ENCODE measurements around the gene CD300LF. TPM values are rescaled to one million over a fixed set of nuclear protein-coding genes. Genes with fewer than 3 reads are reported as not detected.
A peak's percentile ranks its signal among the peaks of the same experiment; 100 is the strongest.

The CD300LF gene
- total RNA-seq, 1 donor from 2014 or later = not detected

GRCh38 chr17:74647871-74648672 is 64.7 kb downstream of the CD300LF start:
- Mint-ChIP-seq H3K4me3 (no peak overlapping the region), H3K36me3 (no peaks in the 10 kb centered on the region), H3K4me1 (peaks cover 22% of the 10 kb centered on the region), H3K9me3 (peaks cover 14% of the 10 kb centered on the region), H3K27ac (no peak overlapping the region), H3K27me3 (ENCODE audit: low read depth) (peaks cover 17% of the 10 kb centered on the region)
- no peak for TF ChIP-seq CTCF (IDR thresholded peaks at IDR 0.05; ENCODE audit: unreplicated experiment)
- no peak for DNase-seq (ENCODE audit: low spot score in 2 of 2, unreplicated experiment in 2 of 2)

GRCh38 chr17:74646231-74646630 is 66.5 kb downstream of the CD300LF start:
- no peak for DNase-seq (ENCODE audit: low spot score in 2 of 2, unreplicated experiment in 2 of 2)
- Mint-ChIP-seq H3K4me3 (no peak overlapping the region), H3K9me3 (peaks cover 14% of the 10 kb centered on the region), H3K4me1 (peaks cover 22% of the 10 kb centered on the region), H3K27me3 (ENCODE audit: low read depth) (peaks cover 15% of the 10 kb centered on the region), H3K27ac (no peak overlapping the region), H3K36me3 (no peaks in the 10 kb centered on the region)
- TF ChIP-seq CTCF (IDR thresholded peaks at IDR 0.05; ENCODE audit: unreplicated experiment) = no peak

DNA sequence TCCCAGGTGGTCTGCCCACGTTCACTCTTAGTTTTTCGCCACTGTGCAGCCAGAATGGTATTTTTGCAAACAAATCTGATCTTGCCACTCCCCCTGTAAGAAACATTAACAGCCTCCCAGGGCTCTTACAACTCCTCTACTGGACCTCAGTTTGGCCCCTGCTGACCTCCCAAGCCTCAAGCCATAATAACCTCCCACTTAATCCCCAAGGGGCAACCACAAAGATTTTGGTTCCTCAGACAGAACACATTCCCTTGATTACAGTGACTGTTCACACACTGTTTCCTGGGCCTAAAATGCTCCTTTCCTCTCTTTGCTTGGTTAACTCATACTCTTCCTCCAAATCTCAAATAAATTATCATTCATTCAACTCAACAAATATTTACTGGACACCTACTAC is 67.7 kb downstream of the CD300LF start:
- Mint-ChIP-seq H3K27me3 (ENCODE audit: low read depth) (peaks cover 17% of the 10 kb centered on the region), H3K4me3 (no peak overlapping the region), H3K27ac (no peak overlapping the region), H3K4me1 (peaks cover 16% of the 10 kb centered on the region), H3K9me3 (peaks cover 14% of the 10 kb centered on the region), H3K36me3 (no peaks in the 10 kb centered on the region)
- TF ChIP-seq CTCF (IDR thresholded peaks at IDR 0.05; ENCODE audit: unreplicated experiment) = no peak
- DNase-seq (ENCODE audit: low spot score in 2 of 2, unreplicated experiment in 2 of 2) = no peak

- Mint-ChIP-seq H3K27ac (no peak overlapping the region), H3K27me3 (ENCODE audit: low read depth) (peaks cover 18% of the 10 kb centered on the region)
These were observed 68.3 kb downstream of the CD300LF start for GRCh38 chr17:74644419-74644818.

More at GRCh38 chr17:74644419-74644818, 68.3 kb downstream of the CD300LF start:
- Mint-ChIP-seq H3K9me3 (peaks cover 14% of the 10 kb centered on the region), H3K36me3 (no peaks in the 10 kb centered on the region), H3K4me1 (peaks cover 11% of the 10 kb centered on the region), H3K4me3 (no peak overlapping the region)
- no peak for TF ChIP-seq CTCF (IDR thresholded peaks at IDR 0.05; ENCODE audit: unreplicated experiment)
- no peak for DNase-seq (ENCODE audit: low spot score in 2 of 2, unreplicated experiment in 2 of 2)

Small RNA genes within 50 kb of the gene (microRNA-seq; reads per million reads assigned to microRNA genes)
- gene MIR3615 = 141 reads per million, percentile 64 among the genes with 10 or more reads in this experiment

Other genes with a start within 250 kb of the CD300LF start
- not detected in 3 replicates for gene CD300A, start 246.3 kb downstream of the CD300LF start, total RNA-seq
- gene CD300LB, start 181.4 kb downstream of the CD300LF start, total RNA-seq = not detected in 3 replicates
- not detected in 3 replicates for gene CD300C, start 166.8 kb downstream of the CD300LF start, total RNA-seq
- not detected in 3 replicates for gene CD300H, start 145.4 kb downstream of the CD300LF start, total RNA-seq
- not detected in 3 replicates for gene CD300LD, start 120.6 kb downstream of the CD300LF start, total RNA-seq
- not detected in 3 replicates for gene CD300E, start 89.2 kb downstream of the CD300LF start, total RNA-seq
- gene RAB37, start 24.3 kb upstream of the CD300LF start, total RNA-seq = 0.16 to 0.38 TPM (median 0.24 TPM) in 3 replicates
- 34.4 to 36.2 TPM (median 34.8 TPM) in 3 replicates for gene NHERF1, start 35.7 kb upstream of the CD300LF start, total RNA-seq
- 78.2 to 83.7 TPM (median 83.1 TPM) in 3 replicates for gene NAT9, start 63.4 kb upstream of the CD300LF start, total RNA-seq
- gene GRIN2C, start 147.0 kb upstream of the CD300LF start, total RNA-seq = 0.16 to 0.29 TPM (median 0.18 TPM) in 3 replicates
- 20.4 to 23.0 TPM (median 22.5 TPM) in 3 replicates for gene FDXR, start 160.1 kb upstream of the CD300LF start, total RNA-seq
- gene FADS6, start 180.7 kb upstream of the CD300LF start, total RNA-seq = 0.14 to 0.85 TPM in 2 of 3 replicates, not detected in the other
- gene USH1G, start 210.3 kb upstream of the CD300LF start, total RNA-seq = 3.1 to 3.9 TPM (median 3.9 TPM) in 3 replicates
- not detected in 3 replicates for gene OTOP2, start 211.3 kb upstream of the CD300LF start, total RNA-seq
- not detected in 3 replicates for gene OTOP3, start 223.0 kb upstream of the CD300LF start, total RNA-seq

Measured in mesothelial cell of epicardium (in vitro differentiated cells).